HTR-8/SVneo (cell line): ENCODE data around the gene CRYL1.

Source experiments
- DNase-seq: peaks from one replicate; pipeline ENCODE4 v3.0.0; 2011; ENCODE audit warnings: low spot score, mixed read lengths; ENCODE audit not compliant: insufficient read length
- FAIRE-seq: peaks from 2 replicates; lab custom pipeline; 2011; peaks lifted over from hg19 to GRCh38; lab: Jason Lieb, UNC

CRYL1 gene

DNA sequence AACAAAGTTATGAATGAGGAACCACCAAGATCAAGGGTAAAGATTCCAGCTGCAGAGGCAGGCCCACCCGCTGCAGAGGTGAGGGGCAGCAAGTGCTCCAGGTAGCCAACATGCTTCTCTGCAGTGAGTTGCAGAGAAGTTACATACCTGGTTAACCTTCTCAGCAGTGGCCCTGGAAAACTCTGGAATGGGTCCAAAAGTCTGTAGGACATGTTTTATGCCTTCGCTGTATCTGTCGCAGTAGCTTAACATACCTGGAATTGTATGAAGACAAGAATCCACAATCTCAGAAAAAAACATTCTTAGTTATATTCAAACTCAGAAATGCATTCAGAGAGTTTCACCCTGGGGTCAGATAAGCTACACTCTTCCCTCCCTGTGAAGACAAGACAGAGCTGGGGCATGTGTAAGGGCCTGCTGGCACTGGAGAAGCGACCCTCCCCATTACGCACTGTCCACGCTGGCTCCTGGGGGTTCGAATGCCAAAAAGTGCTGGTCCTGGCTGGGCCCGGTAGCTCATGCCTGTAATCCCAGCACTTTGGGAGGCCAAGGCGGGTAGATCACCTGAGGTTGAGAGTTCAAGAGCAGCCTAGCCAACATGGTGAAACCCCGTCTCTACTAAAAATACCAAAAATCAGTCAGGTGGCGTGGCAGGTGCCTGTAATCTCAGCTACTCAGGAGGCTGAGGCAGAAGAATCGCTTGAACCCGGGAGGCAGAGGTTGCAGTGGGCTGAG lies 121.0 kb downstream of the CRYL1 start:
- no peak for FAIRE-seq
- DNase-seq = no peak

- FAIRE-seq (no peak), DNase-seq (no peak)
These were observed 121.8 kb downstream of the CRYL1 start for GRCh38 chr13:20403826-20404225.

DNA sequence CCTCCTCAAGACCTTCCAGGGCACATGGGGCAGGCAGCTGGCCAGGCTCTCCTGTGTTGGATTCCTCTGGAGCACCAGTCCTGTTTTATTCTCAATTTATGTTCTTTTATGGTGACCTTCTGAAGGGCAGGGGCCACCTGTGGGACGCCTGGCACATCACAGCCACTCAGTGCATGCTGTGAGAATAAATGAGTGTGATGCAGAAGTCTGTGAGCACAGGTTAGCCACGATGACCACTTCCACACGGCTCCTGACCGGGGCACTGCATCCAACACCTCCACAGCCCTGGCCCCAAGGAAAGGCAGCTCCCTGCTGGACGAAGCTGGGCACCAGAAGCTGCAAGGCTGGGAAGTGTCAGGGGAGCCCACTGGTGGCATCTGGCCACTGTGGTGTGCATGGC lies 122.8 kb downstream of the CRYL1 start:
- FAIRE-seq = no peak
- DNase-seq = no peak

- DNase-seq (peak; percentile 39), FAIRE-seq (no peak)
These were observed 123.5 kb downstream of the CRYL1 start for GRCh38 chr13:20401931-20402856.

- DNase-seq (no peak), FAIRE-seq (no peak)
These were observed 124.1 kb downstream of the CRYL1 start for GRCh38 chr13:20401531-20401930.

- FAIRE-seq (no peak), DNase-seq (no peak)
These were observed 124.9 kb downstream of the CRYL1 start for GRCh38 chr13:20400774-20401173.

DNA sequence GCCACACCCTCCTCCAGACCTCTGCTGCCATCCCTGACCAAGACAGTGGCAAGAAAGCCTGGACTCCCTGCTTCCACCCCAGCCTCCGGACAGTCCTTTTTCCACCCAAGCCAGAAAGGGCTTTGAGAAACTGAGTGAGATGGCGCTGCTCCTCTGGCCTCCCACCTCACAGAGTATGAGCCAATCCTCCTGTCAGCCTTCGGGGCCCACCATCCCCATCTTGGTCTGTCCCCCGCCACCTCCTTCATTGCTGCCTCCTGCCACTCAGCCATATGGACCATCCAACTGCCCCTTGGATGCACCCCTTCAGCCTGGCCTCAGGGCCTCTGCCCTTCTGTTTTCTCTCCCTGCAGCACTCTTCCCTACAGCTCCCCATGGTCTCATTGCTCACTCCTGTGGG lies 125.7 kb downstream of the CRYL1 start:
- FAIRE-seq (no peak), DNase-seq (no peak)

DNA sequence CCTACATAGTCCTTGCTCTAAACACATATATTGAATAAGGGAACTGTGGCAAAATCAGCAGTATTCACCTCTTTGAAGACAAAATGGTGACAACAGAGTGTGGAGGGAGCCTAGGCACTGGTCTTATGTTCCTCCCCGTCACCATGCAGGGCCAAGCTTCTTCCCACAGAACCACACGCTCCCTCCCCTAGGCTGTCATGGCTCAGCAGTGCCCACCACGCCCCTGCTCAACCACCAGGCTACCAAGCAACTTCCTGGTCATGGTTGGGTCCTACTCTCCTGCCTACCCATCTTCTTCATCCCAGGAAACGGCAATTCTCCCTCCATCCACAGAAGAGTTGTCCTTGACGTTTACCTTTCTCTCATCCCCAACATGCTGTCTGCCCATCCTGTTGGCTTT lies 126.1 kb downstream of the CRYL1 start:
- FAIRE-seq (no peak), DNase-seq (no peak)

GRCh38 chr13:20398459-20398858 lies 127.2 kb downstream of the CRYL1 start:
- no peak for DNase-seq
- no peak for FAIRE-seq

GRCh38 chr13:20397896-20398295 lies 127.8 kb downstream of the CRYL1 start:
- DNase-seq = no peak

GRCh38 chr13:20395061-20395916 lies 130.4 kb downstream of the CRYL1 start:
- no peak for FAIRE-seq
- DNase-seq = no peak

More at GRCh38 chr13:20397896-20398295, 127.8 kb downstream of the CRYL1 start:
- no peak for FAIRE-seq

- FAIRE-seq (no peak), DNase-seq (no peak)
These were observed 131.2 kb downstream of the CRYL1 start for GRCh38 chr13:20394506-20394905.

- DNase-seq = no peak
- FAIRE-seq = peak; percentile 26
These were observed 131.5 kb downstream of the CRYL1 start for GRCh38 chr13:20394169-20394501.

DNA sequence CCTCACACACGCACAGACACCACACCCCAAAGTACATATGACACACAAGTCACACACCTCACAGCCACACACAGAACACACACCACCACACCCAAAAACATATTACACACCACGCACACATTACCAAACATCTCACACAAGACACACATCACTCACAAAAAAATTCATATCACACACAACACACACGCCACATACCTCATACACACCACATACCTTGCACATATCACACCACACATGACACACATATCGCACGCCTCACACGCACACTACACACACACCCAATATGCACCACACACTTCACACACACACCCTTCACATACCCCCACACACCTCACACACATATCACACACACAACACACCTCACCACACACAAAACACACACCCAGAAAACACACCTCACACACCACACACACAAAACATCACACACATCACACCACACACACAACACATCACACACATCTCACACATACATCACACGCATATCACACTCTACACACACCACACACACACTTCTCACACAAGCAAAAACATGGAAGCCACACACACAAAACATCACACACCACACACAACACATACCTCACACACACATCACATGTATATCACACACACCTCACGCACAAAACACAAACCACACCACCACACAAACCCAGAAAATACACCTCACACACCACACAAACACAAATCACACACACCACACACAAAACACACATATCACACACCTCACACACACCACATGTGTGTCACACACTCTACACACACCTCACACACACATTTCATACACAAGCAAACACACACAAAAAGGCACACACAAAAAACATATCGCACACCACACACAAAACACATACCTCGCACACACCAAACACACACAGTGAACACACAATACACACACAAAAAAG lies 132.1 kb downstream of the CRYL1 start:
- no peak for DNase-seq
- no peak for FAIRE-seq

- no peak for DNase-seq
- peak; percentile 96 for FAIRE-seq
These were observed 133.1 kb downstream of the CRYL1 start for GRCh38 chr13:20392530-20392929.

- no peak for DNase-seq
- no peak for FAIRE-seq
These were observed 133.8 kb downstream of the CRYL1 start for GRCh38 chr13:20391597-20392452.

DNA sequence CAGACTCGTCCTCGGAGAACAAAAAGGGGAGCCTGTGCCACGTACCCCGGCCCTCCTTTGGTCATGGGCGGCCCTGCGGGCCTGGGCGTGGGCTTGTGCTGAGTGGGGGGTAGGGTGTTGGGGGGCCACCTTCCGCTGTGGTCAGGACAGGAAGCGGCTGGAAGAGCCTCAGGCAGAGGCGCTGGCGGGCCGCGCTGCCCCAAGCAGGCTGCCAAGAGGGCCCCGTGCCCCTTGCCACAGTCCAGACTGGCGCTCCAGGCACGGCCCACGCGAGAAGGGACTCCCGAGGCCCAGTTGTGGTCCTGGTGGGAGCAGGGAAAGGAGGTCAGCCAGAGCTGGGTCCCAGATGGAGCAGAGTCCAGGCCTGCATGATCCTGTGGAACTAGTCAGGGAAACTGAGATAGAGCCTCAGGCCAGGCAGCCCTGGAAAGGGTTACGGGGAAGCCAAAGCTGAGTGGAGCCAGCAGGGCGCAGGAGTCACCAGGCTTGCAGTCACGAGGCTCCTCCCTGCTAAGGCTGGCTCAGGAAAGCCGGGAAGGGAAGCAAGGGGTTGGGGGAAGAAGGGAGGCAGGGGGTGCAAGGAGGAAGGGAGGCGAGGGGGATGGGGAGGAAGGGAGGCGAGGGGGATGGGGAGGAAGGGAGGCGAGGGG lies 135.0 kb downstream of the CRYL1 start:
- no peak for DNase-seq

More for the DNA sequence above, 135.0 kb downstream of the CRYL1 start:
- no peak for FAIRE-seq
